Activated CD8-positive, alpha-beta memory T cell treated with anti-CD3 and anti-CD28 coated beads, Interleukin-2, amount 10 ng/mL, durations not matched to agents 7 days and 5 days (primary cell): ENCODE data around the gene TUT7. TPM values are rescaled to one million over a fixed set of nuclear protein-coding genes. Genes with fewer than 3 reads are reported as not detected.
A peak's percentile ranks its signal among the peaks of the same experiment; 100 is the strongest.

Source experiments
- ATAC-seq: fragments of 150-1000 bp; cut with Tn5 transposase; one replicate; pipeline ENCODE4 v1.10.0; 2021; ENCODE audit warnings: moderate library complexity
- CTCF ChIA-PET: fragments of 350-600 bp; sonication (Branson Sonifier 250); formaldehyde crosslinking; loops from one replicate; lab custom pipeline; 2021; ENCODE audit warnings: antibody characterized with exemption; lab: Charles Lee
- DNase-seq: peaks from one replicate; pipeline ENCODE4 v3.0.0-alpha.2; 2020
- H3K27ac Mint-ChIP-seq: one replicate; pipeline ENCODE4 v1.8.0; 2021; ENCODE audit warnings: mild to moderate bottlenecking, mixed read lengths
- H3K27me3 Mint-ChIP-seq: one replicate; pipeline ENCODE4 v1.8.0; 2021; ENCODE audit warnings: mixed read lengths
- H3K36me3 Mint-ChIP-seq: one replicate; pipeline ENCODE4 v1.8.0; 2021; ENCODE audit warnings: mild to moderate bottlenecking, mixed read lengths
- H3K4me1 Mint-ChIP-seq: one replicate; pipeline ENCODE4 v1.8.0; 2021; ENCODE audit warnings: mixed read lengths
- H3K4me3 Mint-ChIP-seq: one replicate; pipeline ENCODE4 v1.8.0; 2021; ENCODE audit warnings: mild to moderate bottlenecking, moderate library complexity, mixed read lengths
- H3K9me3 Mint-ChIP-seq: one replicate; pipeline ENCODE4 v1.8.0; 2022; ENCODE audit warnings: low read depth, mixed read lengths
- total RNA-seq, 2 experiments: library from RNA; stranded (reverse); gene quantifications; one replicate each; pipeline ENCODE4 v1.2.3, GENCODE V29; 2021

The TUT7 gene
- total RNA-seq, 2 experiments from 2014 or later = 44.9 to 46.7 TPM

GRCh38 chr9:86340356-86341006 lies 13.7 kb downstream of the TUT7 start:
- no peak for ATAC-seq
- H3K9me3 Mint-ChIP-seq = no peaks in the 10 kb centered on the region
- peak overlapping the region; percentile 20 for H3K27ac Mint-ChIP-seq
- CTCF ChIA-PET = interaction anchor here (5.6 kb wide), 1 partner anchor 10 kb away, joined by 33 read pairs; no protein-coding TSS in a partner anchor
- peaks cover 72% of the 10 kb centered on the region for H3K36me3 Mint-ChIP-seq
- no peak for DNase-seq
- H3K4me3 Mint-ChIP-seq = no peak overlapping the region
- peaks cover 48% of the 10 kb centered on the region for H3K4me1 Mint-ChIP-seq
- no peaks in the 10 kb centered on the region for H3K27me3 Mint-ChIP-seq

- H3K36me3 Mint-ChIP-seq = peaks cover 85% of the 10 kb centered on the region
- peaks cover 43% of the 10 kb centered on the region for H3K4me1 Mint-ChIP-seq
- DNase-seq (no peak), ATAC-seq (peak; percentile 60)
- peak overlapping the region; percentile 96 for H3K27ac Mint-ChIP-seq
- H3K9me3 Mint-ChIP-seq = no peaks in the 10 kb centered on the region
- CTCF ChIA-PET = interaction anchor here (0.8 to 5.6 kb wide), 2 partner anchors 8 to 13 kb away, joined by 3 to 33 read pairs; no protein-coding TSS in a partner anchor
- no peaks in the 10 kb centered on the region for H3K27me3 Mint-ChIP-seq
- H3K4me3 Mint-ChIP-seq = peak overlapping the region; percentile 81
These were observed 16.6 kb downstream of the TUT7 start for GRCh38 chr9:86337469-86338108.

- DNase-seq (no peak), ATAC-seq (no peak)
- H3K4me3 Mint-ChIP-seq = no peak overlapping the region
- H3K36me3 Mint-ChIP-seq = peaks cover 84% of the 10 kb centered on the region
- H3K9me3 Mint-ChIP-seq = no peaks in the 10 kb centered on the region
- peak overlapping the region; percentile 38 for H3K27ac Mint-ChIP-seq
- CTCF ChIA-PET = no interaction called here
- no peaks in the 10 kb centered on the region for H3K27me3 Mint-ChIP-seq
- H3K4me1 Mint-ChIP-seq = peaks cover 33% of the 10 kb centered on the region
These were observed 18.2 kb downstream of the TUT7 start for GRCh38 chr9:86336058-86336457.

GRCh38 chr9:86333651-86334050 lies 20.6 kb downstream of the TUT7 start:
- H3K4me1 Mint-ChIP-seq = peaks cover 17% of the 10 kb centered on the region
- CTCF ChIA-PET = interaction anchor here (0.8 to 1.4 kb wide), 3 partner anchors 8 to 51 kb away, joined by 3 read pairs; partner anchors contain the start of gene ISCA1

GRCh38 chr9:86330186-86330585 lies 24.0 kb downstream of the TUT7 start:
- no peak for ATAC-seq
- H3K4me3 Mint-ChIP-seq = no peak overlapping the region
- peaks cover 67% of the 10 kb centered on the region for H3K36me3 Mint-ChIP-seq
- CTCF ChIA-PET = interaction anchor here (0.7 kb wide), 1 partner anchor 9 kb away, joined by 3 read pairs; no protein-coding TSS in a partner anchor
- no peaks in the 10 kb centered on the region for H3K9me3 Mint-ChIP-seq
- no peaks in the 10 kb centered on the region for H3K27me3 Mint-ChIP-seq
- H3K27ac Mint-ChIP-seq = no peak overlapping the region
- DNase-seq = no peak
- H3K4me1 Mint-ChIP-seq = no peaks in the 10 kb centered on the region

More at GRCh38 chr9:86333651-86334050, 20.6 kb downstream of the TUT7 start:
- no peaks in the 10 kb centered on the region for H3K27me3 Mint-ChIP-seq
- no peaks in the 10 kb centered on the region for H3K9me3 Mint-ChIP-seq
- H3K4me3 Mint-ChIP-seq = no peak overlapping the region
- ATAC-seq (no peak), DNase-seq (no peak)
- no peak overlapping the region for H3K27ac Mint-ChIP-seq
- H3K36me3 Mint-ChIP-seq = peaks cover 74% of the 10 kb centered on the region

- H3K36me3 Mint-ChIP-seq = peaks cover 69% of the 10 kb centered on the region
- no peaks in the 10 kb centered on the region for H3K9me3 Mint-ChIP-seq
- ATAC-seq = no peak
- CTCF ChIA-PET = interaction anchor here (0.7 kb wide), 1 partner anchor 8 kb away, joined by 3 read pairs; no protein-coding TSS in a partner anchor
- no peak overlapping the region for H3K4me3 Mint-ChIP-seq
- no peaks in the 10 kb centered on the region for H3K27me3 Mint-ChIP-seq
- H3K27ac Mint-ChIP-seq = peak overlapping the region; percentile 11
- DNase-seq = no peak
- H3K4me1 Mint-ChIP-seq = no peaks in the 10 kb centered on the region
These were observed 24.6 kb downstream of the TUT7 start for GRCh38 chr9:86329649-86330048.

- CTCF ChIA-PET = no interaction called here
These were observed 26.1 kb downstream of the TUT7 start for GRCh38 chr9:86328156-86328555.

GRCh38 chr9:86326536-86326935 lies 27.7 kb downstream of the TUT7 start:
- ATAC-seq (no peak), DNase-seq (no peak)
- no peak overlapping the region for H3K4me3 Mint-ChIP-seq
- H3K36me3 Mint-ChIP-seq = peaks cover 67% of the 10 kb centered on the region
- H3K4me1 Mint-ChIP-seq = no peaks in the 10 kb centered on the region
- no peaks in the 10 kb centered on the region for H3K27me3 Mint-ChIP-seq
- H3K27ac Mint-ChIP-seq = peak overlapping the region; percentile 0
- no peaks in the 10 kb centered on the region for H3K9me3 Mint-ChIP-seq
- CTCF ChIA-PET = no interaction called here

More at GRCh38 chr9:86328156-86328555, 26.1 kb downstream of the TUT7 start:
- H3K27me3 Mint-ChIP-seq = no peaks in the 10 kb centered on the region
- DNase-seq = no peak
- no peak overlapping the region for H3K4me3 Mint-ChIP-seq
- H3K9me3 Mint-ChIP-seq = no peaks in the 10 kb centered on the region
- peaks cover 68% of the 10 kb centered on the region for H3K36me3 Mint-ChIP-seq
- no peaks in the 10 kb centered on the region for H3K4me1 Mint-ChIP-seq
- no peak overlapping the region for H3K27ac Mint-ChIP-seq
- ATAC-seq = no peak

- Mint-ChIP-seq H3K27me3 (no peaks in the 10 kb centered on the region), H3K9me3 (no peaks in the 10 kb centered on the region), H3K27ac (no peak overlapping the region), H3K4me3 (no peak overlapping the region), H3K36me3 (peaks cover 70% of the 10 kb centered on the region), H3K4me1 (no peaks in the 10 kb centered on the region)
- no peak for ATAC-seq
- CTCF ChIA-PET = interaction anchor here (0.9 kb wide), 1 partner anchor 10 kb away, joined by 3 read pairs; no protein-coding TSS in a partner anchor
- no peak for DNase-seq
These were observed 29.3 kb downstream of the TUT7 start for GRCh38 chr9:86324901-86325300.

- DNase-seq = no peak
- no peak overlapping the region for H3K4me3 Mint-ChIP-seq
- no peaks in the 10 kb centered on the region for H3K4me1 Mint-ChIP-seq
- ATAC-seq = no peak
- no peaks in the 10 kb centered on the region for H3K27me3 Mint-ChIP-seq
- H3K9me3 Mint-ChIP-seq = no peaks in the 10 kb centered on the region
- peaks cover 68% of the 10 kb centered on the region for H3K36me3 Mint-ChIP-seq
- no peak overlapping the region for H3K27ac Mint-ChIP-seq
- CTCF ChIA-PET = interaction anchor here (0.9 kb wide), 1 partner anchor 9 kb away, joined by 3 read pairs; no protein-coding TSS in a partner anchor
These were observed 29.9 kb downstream of the TUT7 start for GRCh38 chr9:86324308-86324707.

GRCh38 chr9:86322973-86323644 lies 31.1 kb downstream of the TUT7 start:
- CTCF ChIA-PET = no interaction called here
- Mint-ChIP-seq H3K4me3 (no peak overlapping the region), H3K27ac (peak overlapping the region; percentile 13), H3K4me1 (no peaks in the 10 kb centered on the region), H3K36me3 (peaks cover 75% of the 10 kb centered on the region), H3K27me3 (no peaks in the 10 kb centered on the region), H3K9me3 (no peaks in the 10 kb centered on the region)
- no peak for ATAC-seq
- DNase-seq = no peak

- no peak overlapping the region for H3K27ac Mint-ChIP-seq
- CTCF ChIA-PET = interaction anchor here (0.9 to 1.2 kb wide), 2 partner anchors 8 to 11 kb away, joined by 3 read pairs; no protein-coding TSS in a partner anchor
- H3K9me3 Mint-ChIP-seq = no peaks in the 10 kb centered on the region
- DNase-seq (no peak), ATAC-seq (no peak)
- no peak overlapping the region for H3K4me3 Mint-ChIP-seq
- H3K4me1 Mint-ChIP-seq = no peaks in the 10 kb centered on the region
- H3K27me3 Mint-ChIP-seq = no peaks in the 10 kb centered on the region
- H3K36me3 Mint-ChIP-seq = peaks cover 68% of the 10 kb centered on the region
These were observed 32.8 kb downstream of the TUT7 start for GRCh38 chr9:86321373-86321772.

- Mint-ChIP-seq H3K27ac (no peak overlapping the region), H3K36me3 (peaks cover 71% of the 10 kb centered on the region), H3K27me3 (no peaks in the 10 kb centered on the region), H3K4me1 (peaks cover 17% of the 10 kb centered on the region), H3K9me3 (no peaks in the 10 kb centered on the region), H3K4me3 (no peak overlapping the region)
- DNase-seq = no peak
- CTCF ChIA-PET = no interaction called here
- no peak for ATAC-seq
These were observed 36.0 kb downstream of the TUT7 start for GRCh38 chr9:86318187-86318586.
